ENCODE data around the gene TIMM44. TPM values are rescaled to one million over a fixed set of nuclear protein-coding genes. Genes with fewer than 3 reads are reported as not detected.

Gene TIMM44
- total and polyA plus RNA-seq, 10 of the 15 experiments (the other 5 are each of a cell fraction or from before 2014, with no cell fraction given) = 6.6 to 90.7 (median 57.6) TPM

DNA sequence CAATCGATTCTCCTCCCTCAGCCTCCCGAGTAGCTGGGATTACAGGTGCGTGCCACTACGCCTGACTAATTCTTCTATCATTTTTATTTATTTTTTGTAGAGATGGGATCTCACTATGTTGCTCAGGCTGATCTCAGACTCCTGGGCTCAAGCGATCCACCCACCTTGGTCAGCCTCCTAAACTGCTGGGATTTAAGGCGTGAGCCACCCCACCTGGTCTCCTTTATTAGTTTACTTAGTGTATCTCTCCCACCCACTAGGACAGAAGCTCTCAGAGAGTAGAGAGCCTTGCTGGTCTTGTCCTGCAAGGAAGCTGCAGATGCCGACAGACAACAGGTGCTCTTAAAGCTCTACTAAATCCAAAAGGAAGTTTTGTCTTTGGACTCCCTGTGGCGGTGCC lies 57.6 kb downstream of the TIMM44 start:
- ChIA-PET CTCF (interaction anchor here (0.8 to 1.3 kb wide), 2 partner anchors 17 to 33 kb away, joined by 5 read pairs; no protein-coding TSS in a partner anchor), RAD21 (ENCODE audit: unreplicated experiment) (no interaction called here), SMC1A (ENCODE audit: uncharacterized antibody, unreplicated experiment) (no interaction called here), POLR2A (interaction anchor here (0.7 kb wide), 1 partner anchor 1202 kb away, joined by 3 read pairs; no protein-coding TSS in a partner anchor)
- ATAC-seq (no peak), FAIRE-seq (no peak), DNase-seq (ENCODE audit: low read depth, low spot score) (no peak)
- Histone ChIP-seq H3K4me2 (ENCODE audit: control insufficient read depth, insufficient read depth) (no peak overlapping the region), H4K20me1 (ENCODE audit: control insufficient read depth, insufficient read depth) (no peaks in the 10 kb centered on the region), H3K27ac (ENCODE audit: control insufficient read depth, insufficient read depth) (no peak overlapping the region), H3K4me3 (no peak overlapping the region), H3K27me3 (replicated peaks in 1 of 2; ENCODE audit: control insufficient read depth in 2 of 2, insufficient read depth in 2 of 2, low read length in 1 of 2) (peaks cover 0 to 2% of the 10 kb centered on the region in 2 experiments; a peak in 2 of 4 replicates), H3K4me1 (ENCODE audit: control insufficient read depth, insufficient read depth, low read length) (no peaks in the 10 kb centered on the region), H3K9me3 (replicated peaks; ENCODE audit: control insufficient read depth, insufficient read depth, low read length) (no peaks in the 10 kb centered on the region), H2AFZ (ENCODE audit: control insufficient read depth, low read depth, low read length) (no peak overlapping the region), H3K79me2 (ENCODE audit: control insufficient read depth, insufficient read depth, low read length) (no peaks in the 10 kb centered on the region), H3K36me3 (ENCODE audit: control insufficient read depth in 2 of 2, insufficient read depth in 2 of 2, low read length in 1 of 2) (no peaks in the 10 kb centered on the region), H3K9ac (ENCODE audit: control insufficient read depth, insufficient read depth, low read length) (no peak overlapping the region)
- in situ Hi-C loops (cut with MboI) (no loop called here), intact Hi-C loops (cut with micrococcal nuclease; ENCODE audit: unreplicated experiment) (no loop called here)
- WGBS (ENCODE audit: insufficient coverage, insufficient replicate concordance, low lambda C conversion rate, missing lambda C conversion rate) = 73% methylated on average over 8 of the region's 8 CpGs
- BruUV-seq (replicated peaks) = no TSS peak
- TF ChIP-seq CEBPB (IDR thresholded peaks at IDR 0.05; ENCODE audit: borderline replicate concordance in 1 of 2, low read depth in 2 of 2, low read length in 2 of 2) = no peak

DNA sequence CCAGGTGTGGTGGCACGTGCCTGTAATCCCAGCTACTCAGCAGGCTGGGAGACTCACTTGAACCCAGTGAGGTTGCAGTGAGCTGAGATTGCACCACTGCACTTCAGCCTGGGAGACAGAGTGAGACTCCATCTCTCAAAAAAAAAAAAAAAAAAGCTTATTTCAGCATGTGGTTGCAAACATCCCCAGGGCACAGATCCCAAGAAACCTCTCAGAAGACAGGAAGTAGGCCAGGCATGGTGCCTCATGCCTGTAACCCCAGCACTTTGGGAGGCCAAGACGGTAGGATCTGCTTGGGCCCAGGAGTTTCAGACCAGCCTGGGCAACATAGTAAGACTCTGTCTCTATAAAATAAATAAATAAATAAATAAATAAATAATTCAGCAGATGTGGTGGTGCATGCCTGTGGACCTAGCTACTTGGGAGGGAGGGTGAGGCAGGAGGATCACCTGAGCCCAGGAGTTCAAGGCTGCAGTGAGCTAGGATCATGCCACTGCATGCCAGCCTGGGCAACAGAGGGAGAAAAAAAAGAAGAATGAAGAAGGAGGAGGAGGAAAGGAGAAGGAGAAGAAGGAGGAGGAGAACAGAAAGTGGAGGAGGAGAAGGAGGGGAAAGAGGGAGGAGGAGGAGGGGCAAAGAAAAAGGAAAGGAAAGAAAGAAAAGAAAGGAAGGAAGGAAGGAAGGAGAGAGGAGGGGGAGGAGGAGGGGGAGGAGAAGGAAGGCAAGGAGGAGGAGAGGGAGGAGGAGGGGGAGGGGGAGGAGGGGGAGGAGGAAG lies 59.5 kb downstream of the TIMM44 start:
- ChIA-PET POLR2A (interaction anchor here (0.6 to 1.0 kb wide), 2 partner anchors 20 to 81 kb away, joined by 4 to 7 read pairs; partner anchors contain the start of gene MAP2K7), RAD21 (ENCODE audit: unreplicated experiment) (interaction anchor here (1.6 kb wide), 1 partner anchor 316 kb away, joined by 3 read pairs; no protein-coding TSS in a partner anchor), CTCF (interaction anchor here (0.9 to 1.3 kb wide), 2 partner anchors 11 to 15 kb away, joined by 3 read pairs; no protein-coding TSS in a partner anchor), SMC1A (ENCODE audit: uncharacterized antibody, unreplicated experiment) (no interaction called here)
- H3K4me3 ChIP-seq = no peak overlapping the region
- FAIRE-seq (no peak), DNase-seq (ENCODE audit: low read depth, low spot score) (no peak), ATAC-seq (no peak)
- no peaks in the 10 kb centered on the region for H3K4me1 ChIP-seq (ENCODE audit: control insufficient read depth, insufficient read depth, low read length)
- in situ Hi-C loops (cut with MboI) (no loop called here), intact Hi-C loops (cut with micrococcal nuclease; ENCODE audit: unreplicated experiment) (no loop called here)
- no peak overlapping the region for H3K4me2 ChIP-seq (ENCODE audit: control insufficient read depth, insufficient read depth)
- H3K27me3 ChIP-seq (replicated peaks in 1 of 2; ENCODE audit: control insufficient read depth in 2 of 2, insufficient read depth in 2 of 2, low read length in 1 of 2) = peaks cover 0 to 2% of the 10 kb centered on the region in 2 experiments; a peak in 2 of 4 replicates
- H3K9me3 ChIP-seq (replicated peaks; ENCODE audit: control insufficient read depth, insufficient read depth, low read length) = no peaks in the 10 kb centered on the region
- no peaks in the 10 kb centered on the region for H3K79me2 ChIP-seq (ENCODE audit: control insufficient read depth, insufficient read depth, low read length)
- no peaks in the 10 kb centered on the region for H4K20me1 ChIP-seq (ENCODE audit: control insufficient read depth, insufficient read depth)
- BruUV-seq (replicated peaks) = no TSS peak
- H3K36me3 ChIP-seq (ENCODE audit: control insufficient read depth in 2 of 2, insufficient read depth in 2 of 2, low read length in 1 of 2) = no peaks in the 10 kb centered on the region
- H2AFZ ChIP-seq (ENCODE audit: control insufficient read depth, low read depth, low read length) = no peak overlapping the region
- no peak overlapping the region for H3K27ac ChIP-seq (ENCODE audit: control insufficient read depth, insufficient read depth)
- H3K9ac ChIP-seq (ENCODE audit: control insufficient read depth, insufficient read depth, low read length) = no peak overlapping the region
- WGBS (ENCODE audit: insufficient coverage, insufficient replicate concordance, low lambda C conversion rate, missing lambda C conversion rate) = 42% methylated on average over 2 of the region's 2 CpGs
- TF ChIP-seq HDAC2 (IDR thresholded peaks at IDR 0.05) (no peak), HCFC1 (IDR thresholded peaks at IDR 0.05; ENCODE audit: low read length) (no peak), CHD2 (IDR thresholded peaks at IDR 0.05; ENCODE audit: borderline replicate concordance, low read depth, low read length) (no peak), RBBP5 (conservative IDR thresholded peaks at IDR 0.05) (no peak), LARP7 (IDR thresholded peaks at IDR 0.05) (no peak), RFX5 (IDR thresholded peaks at IDR 0.05; ENCODE audit: low read depth, low read length) (no peak), NR2F1 (conservative IDR thresholded peaks at IDR 0.05) (no peak), SUPT20H (IDR thresholded peaks at IDR 0.05; ENCODE audit: borderline replicate concordance, control insufficient read depth, low read depth, low read length) (no peak), POLR2A (IDR thresholded peaks at IDR 0.05; ENCODE audit: low read depth, low read length) (no peak), CEBPB (IDR thresholded peaks at IDR 0.05; ENCODE audit: borderline replicate concordance in 1 of 2, low read depth in 2 of 2, low read length in 2 of 2) (no peak), SMC3 (IDR thresholded peaks at IDR 0.05; ENCODE audit: borderline replicate concordance, low read length) (no peak), MEF2A (IDR thresholded peaks at IDR 0.05; ENCODE audit: insufficient read depth, low read depth, low read length) (no peak), MYB (IDR thresholded peaks at IDR 0.05; ENCODE audit: borderline replicate concordance, low read depth, low read length) (no peak)
- TF ChIP-seq, protein P1, sequence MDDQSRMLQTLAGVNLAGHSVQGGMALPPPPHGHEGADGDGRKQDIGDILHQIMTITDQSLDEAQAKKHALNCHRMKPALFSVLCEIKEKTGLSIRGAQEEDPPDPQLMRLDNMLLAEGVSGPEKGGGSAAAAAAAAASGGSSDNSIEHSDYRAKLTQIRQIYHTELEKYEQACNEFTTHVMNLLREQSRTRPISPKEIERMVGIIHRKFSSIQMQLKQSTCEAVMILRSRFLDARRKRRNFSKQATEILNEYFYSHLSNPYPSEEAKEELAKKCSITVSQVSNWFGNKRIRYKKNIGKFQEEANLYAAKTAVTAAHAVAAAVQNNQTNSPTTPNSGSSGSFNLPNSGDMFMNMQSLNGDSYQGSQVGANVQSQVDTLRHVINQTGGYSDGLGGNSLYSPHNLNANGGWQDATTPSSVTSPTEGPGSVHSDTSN (IDR thresholded peaks at IDR 0.05; ENCODE audit: insufficient replicate concordance, low read depth, low read length) = no peak
- TF ChIP-seq, protein P2, sequence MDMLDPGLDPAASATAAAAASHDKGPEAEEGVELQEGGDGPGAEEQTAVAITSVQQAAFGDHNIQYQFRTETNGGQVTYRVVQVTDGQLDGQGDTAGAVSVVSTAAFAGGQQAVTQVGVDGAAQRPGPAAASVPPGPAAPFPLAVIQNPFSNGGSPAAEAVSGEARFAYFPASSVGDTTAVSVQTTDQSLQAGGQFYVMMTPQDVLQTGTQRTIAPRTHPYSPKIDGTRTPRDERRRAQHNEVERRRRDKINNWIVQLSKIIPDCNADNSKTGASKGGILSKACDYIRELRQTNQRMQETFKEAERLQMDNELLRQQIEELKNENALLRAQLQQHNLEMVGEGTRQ (IDR thresholded peaks at IDR 0.05; ENCODE audit: borderline replicate concordance, low read depth, low read length) = no peak

Data from GM12878 (cell line).